SU-DHL-6 (cell line): Measurements from ENCODE around the gene CHI3L2.

Experiments
- H2AFZ ChIP-seq: fragments of 200-600 bp; sonication (generic); 2 replicates; pipeline ENCODE4 v1.6.1; 2014; ENCODE audit warnings: low read depth, mild to moderate bottlenecking, moderate library complexity, mixed read lengths, antibody characterized with exemption, low read length; ENCODE audit not compliant: severe bottlenecking
- H3F3A ChIP-seq: fragments of 200-600 bp; shearing (Covaris generic); 2 replicates; pipeline ENCODE4 v1.6.0; 2016; ENCODE audit warnings: antibody characterized with exemption, mild to moderate bottlenecking; ENCODE audit not compliant: insufficient read depth
- H3K27ac ChIP-seq: fragments of 200-600 bp; sonication (generic); 2 replicates; pipeline ENCODE4 v1.5.1; 2016; ENCODE audit warnings: low read depth, mild to moderate bottlenecking, low read length, moderate library complexity, mixed read lengths
- H3K27me3 ChIP-seq: fragments of 200-600 bp; sonication (generic), shearing (Covaris generic); 2 replicates; pipeline ENCODE4 v1.6.0; 2014; ENCODE audit warnings: mild to moderate bottlenecking, low read length
- H3K36me3 ChIP-seq: fragments of 200-600 bp; sonication (generic); 2 replicates; pipeline ENCODE4 v1.6.1; 2014; ENCODE audit warnings: mild to moderate bottlenecking, low read length, mixed read lengths
- H3K4me2 ChIP-seq: fragments of 300-600, 200-600 bp; shearing (Covaris generic), sonication (generic); 2 replicates; pipeline ENCODE4 v1.6.0; 2014; ENCODE audit warnings: low read length, low read depth, mild to moderate bottlenecking; ENCODE audit not compliant: poor library complexity, severe bottlenecking
- H3K4me3 ChIP-seq: fragments of 200-600 bp; sonication (generic); 2 replicates; pipeline ENCODE4 v1.5.1; 2014; ENCODE audit warnings: antibody characterized with exemption, low read length, mild to moderate bottlenecking, mixed read lengths; ENCODE audit not compliant: insufficient read depth, poor library complexity, severe bottlenecking
- H3K79me2 ChIP-seq: fragments of 200-600 bp; sonication (generic); 2 replicates; pipeline ENCODE4 v1.6.1; 2014; ENCODE audit warnings: mild to moderate bottlenecking, low read length, moderate library complexity; ENCODE audit not compliant: insufficient read depth
- H3K9ac ChIP-seq: fragments of 200-600 bp; sonication (generic); 2 replicates; pipeline ENCODE4 v1.7.0; 2014; ENCODE audit warnings: mild to moderate bottlenecking, low read length
- H3K9me2 ChIP-seq: fragments of 200-600 bp; sonication (generic); replicated peaks from 2 replicates; pipeline ENCODE4 v1.6.1; 2014; ENCODE audit warnings: low read length; ENCODE audit not compliant: insufficient read depth
- H3K9me3 ChIP-seq: fragments of 200-600 bp; sonication (generic); 2 replicates; pipeline ENCODE4 v1.6.1; 2014; ENCODE audit warnings: low read length, mixed read lengths; ENCODE audit not compliant: insufficient read depth
- H4K20me1 ChIP-seq: fragments of 200-600 bp; sonication (generic); 2 replicates; pipeline ENCODE4 v1.6.1; 2014; ENCODE audit warnings: low read depth, mild to moderate bottlenecking, antibody characterized with exemption, low read length, moderate library complexity, mixed read lengths
- EZH2phosphoT487 ChIP-seq: fragments of 200-600 bp; sonication (generic), shearing (Covaris generic); conservative IDR thresholded peaks from 2 replicates; pipeline ENCODE4 v1.6.1; 2018; ENCODE audit warnings: mild to moderate bottlenecking, antibody characterized with exemption, low read length, moderate library complexity, mixed read lengths
- TF ChIP-seq, protein P1 (sequence below): fragments of 200-600 bp; sonication (generic); IDR thresholded peaks from one replicate; pipeline ENCODE4 v1.5.1; 2017; ENCODE audit warnings: antibody characterized with exemption, mild to moderate bottlenecking, low read length, moderate library complexity; ENCODE audit not compliant: insufficient read depth, poor library complexity, severe bottlenecking

Gene CHI3L2

DNA sequence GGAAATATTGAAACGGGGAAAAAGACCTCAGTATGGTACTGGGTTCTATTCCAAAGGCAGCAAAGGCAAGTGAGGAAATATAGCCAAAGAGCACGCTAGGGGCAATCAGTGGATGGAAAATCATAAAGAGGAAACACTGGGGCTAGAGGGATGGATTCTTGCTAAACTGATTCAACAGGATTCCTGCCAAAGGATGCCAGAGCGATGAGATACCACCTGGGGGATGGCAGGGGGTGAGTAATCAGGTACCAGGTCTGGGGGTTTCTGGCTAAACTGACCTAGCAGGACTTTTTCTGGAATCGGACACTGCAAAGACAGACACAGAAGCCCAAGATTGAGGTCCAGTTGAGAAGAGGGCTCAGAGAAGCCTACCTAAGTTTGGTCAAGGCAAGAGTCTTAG, 6.7 kb downstream of the CHI3L2 start:
- Histone ChIP-seq H2AFZ (no peak overlapping the region), H3K4me2 (no peak overlapping the region)

DNA sequence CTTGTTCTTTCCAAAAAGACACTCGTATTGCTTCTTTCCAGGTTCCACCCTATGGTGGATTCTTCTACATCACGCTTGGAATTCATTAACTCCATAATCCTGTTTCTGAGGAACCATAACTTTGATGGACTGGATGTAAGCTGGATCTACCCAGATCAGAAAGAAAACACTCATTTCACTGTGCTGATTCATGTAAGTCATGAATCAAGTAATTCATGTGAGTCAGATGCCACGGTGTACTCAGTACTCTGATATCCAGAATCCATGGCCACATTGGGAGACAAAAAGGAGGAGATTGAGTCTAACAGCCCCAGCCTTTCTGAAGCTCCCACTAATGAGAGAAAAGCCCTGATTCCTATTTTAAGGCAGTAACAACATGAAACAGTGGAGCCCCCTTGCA, 7.4 kb downstream of the CHI3L2 start:
- Histone ChIP-seq H2AFZ (no peak overlapping the region), H3K4me2 (no peak overlapping the region), H3K9me3 (no peaks in the 10 kb centered on the region), H3K9ac (no peak overlapping the region), H4K20me1 (peaks cover 12% of the 10 kb centered on the region; the same call in 1 of the 2 replicates), H3K27ac (no peak overlapping the region), H3K79me2 (peaks cover 39% of the 10 kb centered on the region), H3K4me3 (no peak overlapping the region), H3K36me3 (peaks cover 77% of the 10 kb centered on the region), H3F3A (peaks cover 12% of the 10 kb centered on the region), H3K9me2 (no peaks in the 10 kb centered on the region), H3K27me3 (no peaks in the 10 kb centered on the region)
- no peak for TF ChIP-seq EZH2phosphoT487
- TF ChIP-seq, protein P1, sequence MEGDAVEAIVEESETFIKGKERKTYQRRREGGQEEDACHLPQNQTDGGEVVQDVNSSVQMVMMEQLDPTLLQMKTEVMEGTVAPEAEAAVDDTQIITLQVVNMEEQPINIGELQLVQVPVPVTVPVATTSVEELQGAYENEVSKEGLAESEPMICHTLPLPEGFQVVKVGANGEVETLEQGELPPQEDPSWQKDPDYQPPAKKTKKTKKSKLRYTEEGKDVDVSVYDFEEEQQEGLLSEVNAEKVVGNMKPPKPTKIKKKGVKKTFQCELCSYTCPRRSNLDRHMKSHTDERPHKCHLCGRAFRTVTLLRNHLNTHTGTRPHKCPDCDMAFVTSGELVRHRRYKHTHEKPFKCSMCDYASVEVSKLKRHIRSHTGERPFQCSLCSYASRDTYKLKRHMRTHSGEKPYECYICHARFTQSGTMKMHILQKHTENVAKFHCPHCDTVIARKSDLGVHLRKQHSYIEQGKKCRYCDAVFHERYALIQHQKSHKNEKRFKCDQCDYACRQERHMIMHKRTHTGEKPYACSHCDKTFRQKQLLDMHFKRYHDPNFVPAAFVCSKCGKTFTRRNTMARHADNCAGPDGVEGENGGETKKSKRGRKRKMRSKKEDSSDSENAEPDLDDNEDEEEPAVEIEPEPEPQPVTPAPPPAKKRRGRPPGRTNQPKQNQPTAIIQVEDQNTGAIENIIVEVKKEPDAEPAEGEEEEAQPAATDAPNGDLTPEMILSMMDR, result no peak

More for the DNA sequence above, 6.7 kb downstream of the CHI3L2 start:
- Histone ChIP-seq H3K4me3 (no peak overlapping the region), H3K27me3 (no peaks in the 10 kb centered on the region), H3K79me2 (peaks cover 42% of the 10 kb centered on the region), H3K9me2 (no peaks in the 10 kb centered on the region), H3K9me3 (no peaks in the 10 kb centered on the region), H3K9ac (no peak overlapping the region), H3F3A (peaks cover 8% of the 10 kb centered on the region), H4K20me1 (peaks cover 12% of the 10 kb centered on the region; the same call in 1 of the 2 replicates), H3K27ac (no peak overlapping the region), H3K36me3 (peaks cover 72% of the 10 kb centered on the region)
- TF ChIP-seq, protein P1, result no peak
- no peak for TF ChIP-seq EZH2phosphoT487

DNA sequence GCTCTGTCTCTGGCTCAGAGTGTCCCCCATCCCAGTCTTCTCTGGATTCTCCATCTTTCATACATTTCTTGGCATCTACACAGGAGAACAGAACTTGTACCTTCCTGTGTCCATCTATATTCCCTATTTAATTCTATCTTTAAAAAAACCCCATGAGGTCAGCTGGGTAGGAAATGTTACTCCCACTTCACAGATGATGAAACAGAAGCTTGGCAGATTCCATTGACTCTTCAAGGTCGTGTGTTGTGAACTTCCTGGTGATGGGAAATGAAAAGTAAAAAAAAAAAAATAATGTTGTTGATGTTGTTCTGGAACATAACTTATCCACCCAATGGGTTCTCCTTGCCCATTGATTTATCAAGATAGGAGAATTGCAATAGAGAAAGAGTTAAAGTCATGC, 8.9 kb downstream of the CHI3L2 start:
- TF ChIP-seq EZH2phosphoT487, result no peak
- TF ChIP-seq, protein P1, result no peak
- peaks cover 12% of the 10 kb centered on the region; the same call in 1 of the 2 replicates for H4K20me1 ChIP-seq
- H3K27me3 ChIP-seq, result no peaks in the 10 kb centered on the region
- H3K36me3 ChIP-seq, result peaks cover 82% of the 10 kb centered on the region
- no peak overlapping the region for H3K4me3 ChIP-seq
- no peaks in the 10 kb centered on the region for H3K9me2 ChIP-seq
- H3K9me3 ChIP-seq, result no peaks in the 10 kb centered on the region
- H3K79me2 ChIP-seq, result peaks cover 24% of the 10 kb centered on the region
- no peak overlapping the region for H3K27ac ChIP-seq
- no peak overlapping the region for H2AFZ ChIP-seq
- no peak overlapping the region for H3K4me2 ChIP-seq
- H3K9ac ChIP-seq, result no peak overlapping the region
- peaks cover 18% of the 10 kb centered on the region; the same call in 1 of the 2 replicates for H3F3A ChIP-seq
